ENCODE data around the gene EXOSC10. TPM values are rescaled to one million over a fixed set of nuclear protein-coding genes. Genes with fewer than 3 reads are reported as not detected.
A peak's percentile ranks its signal among the peaks of the same experiment; 100 is the strongest.
"Not testable (repeated sequence)": the region's sequence is repeated elsewhere in the genome, so short reads cannot be mapped to it uniquely, and the experiment has no call there.

The EXOSC10 gene
- total and polyA plus RNA-seq, 8 donors = 42.9 to 116 (median 104) TPM

DNA sequence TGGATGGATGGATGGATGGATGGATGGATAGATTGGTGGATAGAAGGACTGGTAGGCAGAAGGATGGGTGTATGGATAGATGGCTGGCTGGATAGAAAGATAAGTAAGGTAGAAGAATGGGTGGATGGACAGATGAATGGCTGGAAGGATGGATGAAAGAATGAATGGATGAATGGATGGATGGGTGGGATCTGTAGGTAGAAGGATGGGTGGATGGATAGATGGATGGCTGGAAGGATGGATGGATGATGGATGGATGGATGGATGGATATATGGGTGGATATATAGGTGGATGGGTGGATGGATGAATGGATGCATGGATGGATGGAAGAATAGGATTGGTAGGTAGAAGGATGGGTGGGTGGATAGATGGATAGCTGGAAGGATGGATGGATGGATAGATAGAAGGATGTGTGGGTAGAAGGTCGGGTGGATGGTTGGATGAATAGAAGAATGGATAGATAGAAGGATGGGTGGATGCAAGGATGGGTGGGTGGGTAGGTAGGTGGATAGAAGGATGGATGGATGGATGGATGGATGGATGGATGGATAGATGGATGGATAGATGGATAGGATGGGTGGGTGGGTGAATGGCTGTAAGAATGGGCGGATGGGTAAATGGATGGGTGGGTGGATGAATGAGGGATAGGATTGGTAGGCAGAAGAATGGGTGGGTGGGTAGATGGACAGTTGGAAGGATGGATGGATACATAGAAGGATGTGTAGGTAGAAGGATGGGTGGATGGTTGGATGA lies 60.1 kb downstream of the EXOSC10 start:
- intact Hi-C loops (cut with DNase I) = loop anchor here in 1 of 2 donors (10.0 kb wide), 1 partner anchor 605 kb away; no protein-coding TSS in a partner anchor
- no peaks in the 10 kb centered on the region for H3K9me3 ChIP-seq
- TF ChIP-seq, protein P1, sequence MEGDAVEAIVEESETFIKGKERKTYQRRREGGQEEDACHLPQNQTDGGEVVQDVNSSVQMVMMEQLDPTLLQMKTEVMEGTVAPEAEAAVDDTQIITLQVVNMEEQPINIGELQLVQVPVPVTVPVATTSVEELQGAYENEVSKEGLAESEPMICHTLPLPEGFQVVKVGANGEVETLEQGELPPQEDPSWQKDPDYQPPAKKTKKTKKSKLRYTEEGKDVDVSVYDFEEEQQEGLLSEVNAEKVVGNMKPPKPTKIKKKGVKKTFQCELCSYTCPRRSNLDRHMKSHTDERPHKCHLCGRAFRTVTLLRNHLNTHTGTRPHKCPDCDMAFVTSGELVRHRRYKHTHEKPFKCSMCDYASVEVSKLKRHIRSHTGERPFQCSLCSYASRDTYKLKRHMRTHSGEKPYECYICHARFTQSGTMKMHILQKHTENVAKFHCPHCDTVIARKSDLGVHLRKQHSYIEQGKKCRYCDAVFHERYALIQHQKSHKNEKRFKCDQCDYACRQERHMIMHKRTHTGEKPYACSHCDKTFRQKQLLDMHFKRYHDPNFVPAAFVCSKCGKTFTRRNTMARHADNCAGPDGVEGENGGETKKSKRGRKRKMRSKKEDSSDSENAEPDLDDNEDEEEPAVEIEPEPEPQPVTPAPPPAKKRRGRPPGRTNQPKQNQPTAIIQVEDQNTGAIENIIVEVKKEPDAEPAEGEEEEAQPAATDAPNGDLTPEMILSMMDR (IDR thresholded peaks at IDR 0.05) = no peak
- DNase-seq (no peak), ATAC-seq (no peak)
- H3K27me3 ChIP-seq = peaks cover 0 to 11% of the 10 kb centered on the region in 2 donors
- H3K4me1 ChIP-seq = peaks cover 0 to 4% of the 10 kb centered on the region in 2 donors
- H3K4me3 ChIP-seq = no peak overlapping the region
- no peak overlapping the region for H3K27ac ChIP-seq
- H3K36me3 ChIP-seq = no peaks in the 10 kb centered on the region

DNA sequence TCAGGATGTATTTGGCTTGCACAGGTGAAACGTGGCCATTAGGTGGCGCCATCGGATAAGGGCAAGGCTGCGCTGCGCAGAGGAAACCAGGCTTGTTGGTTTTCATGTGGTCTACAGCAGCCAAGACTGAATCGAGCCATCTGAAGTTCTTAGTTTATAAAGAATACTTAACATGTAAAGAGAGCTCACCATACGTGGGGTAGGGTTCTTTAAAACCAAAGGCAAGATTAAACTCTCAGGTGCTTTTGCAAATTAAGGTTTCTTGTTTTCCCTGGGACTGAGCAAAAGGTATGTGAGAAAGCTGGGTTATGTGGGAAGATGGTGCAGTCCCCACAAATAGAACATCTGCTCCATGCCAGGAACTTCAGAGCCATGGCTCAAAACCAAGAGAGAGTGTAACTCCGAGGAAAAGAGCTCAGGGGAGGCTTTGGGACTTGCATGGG lies 61.9 kb downstream of the EXOSC10 start:
- peaks cover 0 to 11% of the 10 kb centered on the region in 2 donors for H3K27me3 ChIP-seq
- TF ChIP-seq, protein P1 (IDR thresholded peaks at IDR 0.05) = peak; percentile 93 to 94
- no peaks in the 10 kb centered on the region for H3K36me3 ChIP-seq
- DNase-seq = peak; percentile 84 to 92 (median 88)
- H3K4me3 ChIP-seq = no peak overlapping the region
- intact Hi-C loops (cut with DNase I) = loop anchor here in 1 of 2 donors (10.0 kb wide), 1 partner anchor 607 kb away; no protein-coding TSS in a partner anchor
- no peak overlapping the region for H3K27ac ChIP-seq
- peaks cover 0 to 4% of the 10 kb centered on the region in 2 donors for H3K4me1 ChIP-seq
- ATAC-seq = peak; percentile 99
- no peaks in the 10 kb centered on the region for H3K9me3 ChIP-seq

DNA sequence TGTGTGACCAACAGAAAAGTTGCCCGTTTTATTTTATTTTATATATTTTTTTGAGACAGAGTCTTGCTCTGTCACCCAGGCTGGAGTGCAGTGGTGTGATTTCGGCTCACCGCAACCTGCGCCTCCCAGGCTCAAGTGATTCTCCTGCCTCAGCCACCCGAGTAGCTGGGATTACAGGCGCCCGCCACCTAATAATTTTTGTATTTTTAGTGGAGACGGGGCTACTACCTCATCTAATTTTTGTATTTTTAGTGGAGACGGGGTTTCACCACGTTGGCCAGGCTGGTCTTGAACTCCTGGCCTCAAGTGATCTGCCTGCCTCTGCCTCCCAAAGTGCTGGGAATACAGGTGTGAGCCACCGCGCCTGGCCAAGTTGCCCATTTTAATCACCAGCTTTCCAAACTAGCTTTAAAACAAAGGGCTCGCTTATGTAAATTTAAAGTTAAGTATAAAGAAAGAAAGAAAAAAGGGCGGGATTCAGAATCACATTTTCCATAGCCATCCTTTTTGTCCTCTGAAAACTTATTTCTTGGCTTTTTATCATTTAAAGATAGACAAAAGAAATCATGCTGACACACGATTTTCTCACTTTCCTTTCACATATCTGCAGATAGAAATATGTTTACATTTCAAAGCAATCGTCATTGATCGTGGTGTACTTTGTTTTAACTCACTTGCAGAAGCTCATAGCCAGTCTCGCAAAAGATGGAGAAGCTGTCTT lies 62.5 kb downstream of the EXOSC10 start:
- not testable (repeated sequence) for H3K4me1 ChIP-seq, H3K36me3 ChIP-seq, H3K27ac ChIP-seq, H3K9me3 ChIP-seq, ATAC-seq, DNase-seq, H3K4me3 ChIP-seq
- intact Hi-C loops (cut with DNase I) = loop anchor here in 1 of 2 donors (10.0 kb wide), 1 partner anchor 608 kb away; no protein-coding TSS in a partner anchor
- peaks cover 0 to 11% of the 10 kb centered on the region in 2 donors for H3K27me3 ChIP-seq

GRCh38 chr1:11031624-11032262 lies 67.9 kb downstream of the EXOSC10 start:
- DNase-seq (no peak), ATAC-seq (no peak)
- Histone ChIP-seq H3K9me3 (no peaks in the 10 kb centered on the region), H3K4me1 (no peaks in the 10 kb centered on the region), H3K27me3 (no peaks in the 10 kb centered on the region), H3K4me3 (no peak overlapping the region), H3K36me3 (peaks cover 0 to 40% of the 10 kb centered on the region in 2 donors), H3K27ac (no peak overlapping the region)
- intact Hi-C loops (cut with DNase I) = loop anchor here in 1 of 2 donors (10.0 kb wide), 1 partner anchor 613 kb away; no protein-coding TSS in a partner anchor
- TF ChIP-seq, protein P1 (IDR thresholded peaks at IDR 0.05) = no peak

GRCh38 chr1:11030865-11031264 lies 68.8 kb downstream of the EXOSC10 start:
- intact Hi-C loops (cut with DNase I) = loop anchor here in 1 of 2 donors (10.0 kb wide), 1 partner anchor 614 kb away; no protein-coding TSS in a partner anchor
- Histone ChIP-seq H3K9me3 (no peaks in the 10 kb centered on the region), H3K27ac (no peak overlapping the region), H3K27me3 (no peaks in the 10 kb centered on the region), H3K4me1 (no peaks in the 10 kb centered on the region), H3K4me3 (no peak overlapping the region), H3K36me3 (peaks cover 0 to 48% of the 10 kb centered on the region in 2 donors)
- DNase-seq (no peak), ATAC-seq (no peak)
- TF ChIP-seq, protein P1 (IDR thresholded peaks at IDR 0.05) = no peak
